Endothelial cell of umbilical vein (primary cell): ENCODE data around the gene PPIE. TPM values are rescaled to one million over a fixed set of nuclear protein-coding genes. Genes with fewer than 3 reads are reported as not detected.
A peak's percentile ranks its signal among the peaks of the same experiment; 100 is the strongest.

Experiments
- BruUV-seq: library from RNA; stranded (reverse); fragments of 400-500 nt; replicated peaks from 2 replicates; lab custom pipeline; 2021; lab: Mats Ljungman, UMichigan
- CTCF ChIA-PET: fragments of 300-600, 350-600 bp; sonication (Branson Sonifier 250); formaldehyde crosslinking; loops from one replicate; lab custom pipeline; 2021; ENCODE audit warnings: antibody characterized with exemption, inconsistent platforms; lab: Charles Lee
- POLR2A ChIA-PET: fragments of 300-600, 350-600 bp; sonication (Branson Sonifier 250); formaldehyde crosslinking; loops from one replicate; lab custom pipeline; 2021; ENCODE audit warnings: antibody characterized with exemption, inconsistent platforms; lab: Charles Lee
- DNase-seq: peaks from one replicate; pipeline ENCODE4 v3.0.0-alpha.2; 2011; ENCODE audit warnings: low read depth, low spot score
- FAIRE-seq: peaks from 2 replicates; lab custom pipeline; 2011; peaks lifted over from hg19 to GRCh38; lab: Jason Lieb, UNC
- H2AFZ ChIP-seq: 2 replicates; pipeline ENCODE4 v1.6.0; 2012; ENCODE audit warnings: low read depth, low read length, control low read depth, inconsistent platforms
- H3K27ac ChIP-seq: 2 replicates; pipeline ENCODE4 v1.5.1; 2011; ENCODE audit warnings: low read depth, mild to moderate bottlenecking, control low read depth, low read length, moderate library complexity; ENCODE audit not compliant: insufficient read depth
- H3K27me3 ChIP-seq, 2 experiments: 2 replicates each; pipeline versions ENCODE4 v1.6.0 to v1.6.1; 2011; ENCODE audit warnings: low read length in 2 of 2, mixed read lengths in 1 of 2; ENCODE audit not compliant: control insufficient read depth in 2 of 2, insufficient read depth in 2 of 2
- H3K36me3 ChIP-seq, 2 experiments: 2 replicates in 1 of 2; 3 replicates in 1 of 2; pipeline ENCODE4 v1.5.1; 2011; ENCODE audit warnings: low read length in 2 of 2, mild to moderate bottlenecking in 1 of 2, moderate library complexity in 1 of 2; ENCODE audit not compliant: control insufficient read depth in 2 of 2, insufficient read depth in 2 of 2; ENCODE audit errors: extremely low read depth in 1 of 2
- H3K4me1 ChIP-seq: 3 replicates; pipeline ENCODE4 v1.5.1; 2011; ENCODE audit warnings: mild to moderate bottlenecking, low read length; ENCODE audit not compliant: control insufficient read depth, insufficient read depth; ENCODE audit errors: extremely low read depth
- H3K4me2 ChIP-seq: 2 replicates; pipeline ENCODE4 v1.6.1; 2011; ENCODE audit warnings: low read length, control low read depth, mixed read lengths; ENCODE audit not compliant: insufficient read depth
- H3K4me3 ChIP-seq, 3 experiments: fragments of 200-600 bp in 1 of 3; sonication (generic), shearing (Covaris generic) in 1 of 3; replicated peaks in 1 of 3; 2 replicates each; pipeline ENCODE4 v1.5.1; 2011 to 2016; ENCODE audit warnings: control low read depth in 3 of 3, low read length in 3 of 3, mild to moderate bottlenecking in 2 of 3, inconsistent platforms in 1 of 3, low read depth in 1 of 3, moderate library complexity in 1 of 3; ENCODE audit not compliant: insufficient read depth in 1 of 3
- H3K79me2 ChIP-seq: 2 replicates; pipeline ENCODE4 v1.6.0; 2012; ENCODE audit warnings: low read length, inconsistent platforms; ENCODE audit not compliant: control insufficient read depth, insufficient read depth
- H3K9ac ChIP-seq: replicated peaks from 2 replicates; pipeline ENCODE3; 2011; ENCODE audit warnings: low read length, control low read depth; ENCODE audit not compliant: insufficient read depth; ENCODE audit errors: extremely low read depth
- H3K9me1 ChIP-seq: replicated peaks from 3 replicates; pipeline ENCODE4 v1.6.0; 2011; ENCODE audit warnings: mild to moderate bottlenecking, low read length; ENCODE audit not compliant: control insufficient read depth, insufficient read depth; ENCODE audit errors: extremely low read depth
- H3K9me3 ChIP-seq: replicated peaks from 2 replicates; pipeline ENCODE4 v1.5.1; 2012; ENCODE audit warnings: low read length, inconsistent platforms; ENCODE audit not compliant: control insufficient read depth, insufficient read depth
- H4K20me1 ChIP-seq: replicated peaks from 2 replicates; pipeline ENCODE3; 2011; ENCODE audit warnings: mild to moderate bottlenecking, low read length; ENCODE audit not compliant: control insufficient read depth, insufficient read depth; ENCODE audit errors: extremely low read depth
- EZH2 ChIP-seq: IDR thresholded peaks from 2 replicates; pipeline ENCODE4 v1.6.1; 2012; ENCODE audit warnings: borderline replicate concordance, low read depth, mild to moderate bottlenecking, moderate library complexity, low read length, inconsistent platforms; ENCODE audit not compliant: severe bottlenecking
- FOS ChIP-seq: IDR thresholded peaks from 2 replicates; pipeline ENCODE4 v1.6.1; 2011; ENCODE audit warnings: mild to moderate bottlenecking, low read length, moderate library complexity, borderline replicate concordance; ENCODE audit not compliant: insufficient read depth
- GATA2 ChIP-seq: IDR thresholded peaks from 2 replicates; pipeline ENCODE4 v1.7.0; 2011; ENCODE audit warnings: low read depth, mild to moderate bottlenecking, moderate library complexity, mixed read lengths, low read length; ENCODE audit not compliant: insufficient read length, insufficient read depth
- JUN ChIP-seq: IDR thresholded peaks from 2 replicates; pipeline ENCODE4 v1.6.1; 2011; ENCODE audit warnings: borderline replicate concordance, low read depth; ENCODE audit not compliant: insufficient read length, insufficient read depth
- MYC ChIP-seq: IDR thresholded peaks from one replicate; pipeline ENCODE4 v1.6.1; 2011; ENCODE audit warnings: mild to moderate bottlenecking, low read depth, low read length
- POLR2A ChIP-seq: IDR thresholded peaks from 2 replicates; pipeline ENCODE4 v1.6.1; 2012; ENCODE audit warnings: low read depth, mild to moderate bottlenecking, control low read depth, low read length
- POLR2AphosphoS5 ChIP-seq: IDR thresholded peaks from 2 replicates; pipeline ENCODE4 v1.6.1; 2012; ENCODE audit warnings: low read depth, mild to moderate bottlenecking, control low read depth, low read length, moderate library complexity; ENCODE audit not compliant: insufficient read depth
- dilution Hi-C: fragments of 300-500 bp; cut with MboI; formaldehyde crosslinking; loops from one replicate; pipeline ENCODE4 v1.15.0; 2019; ENCODE audit warnings: low sequenced_read_pairs; ENCODE audit not compliant: extremely low pct_ligation_motif_present
- intact Hi-C: fragments of 100-400 bp; cut with micrococcal nuclease; formaldehyde crosslinking; loops from one replicate; pipeline ENCODE4 v1.10.0; 2022
- polyA plus RNA-seq, 4 experiments: library from polyadenylated mRNA; depleted of rRNA in 3 of 4; stranded (reverse) in 3 of 4; unstranded in 1 of 4; fragments of >200 nt; gene quantifications; 2 replicates each; pipeline versions ENCODE4 v1.2.1 to v1.2.3, GENCODE V29; 2011 to 2012; ENCODE audit warnings: missing spikeins in 1 of 4
- total RNA-seq: library from RNA; stranded (reverse); gene quantifications from 2 replicates; pipeline ENCODE4 v1.2.3, GENCODE V29; 2021
- TF ChIP-seq, protein P1 (sequence below): IDR thresholded peaks from 2 replicates; pipeline ENCODE4 v1.6.1; 2011; ENCODE audit not compliant: insufficient read depth, insufficient read length
- TF ChIP-seq, protein P2 (sequence below), 2 donors: IDR thresholded peaks; 1 replicate in 1 of 2; 2 replicates in 1 of 2; pipeline ENCODE4 v1.5.1; 2011; ENCODE audit warnings: low read length in 2 of 2, mild to moderate bottlenecking in 2 of 2, moderate library complexity in 2 of 2, control low read depth in 1 of 2, inconsistent platforms in 1 of 2, low read depth in 1 of 2; ENCODE audit not compliant: insufficient read depth in 1 of 2; ENCODE audit errors: extremely low read depth in 1 of 2

The PPIE gene
- total and polyA plus RNA-seq, 2 donors (not counting 3 experiments of a cell fraction or from before 2014, with no cell fraction given), result 44.4 to 74.9 TPM

DNA sequence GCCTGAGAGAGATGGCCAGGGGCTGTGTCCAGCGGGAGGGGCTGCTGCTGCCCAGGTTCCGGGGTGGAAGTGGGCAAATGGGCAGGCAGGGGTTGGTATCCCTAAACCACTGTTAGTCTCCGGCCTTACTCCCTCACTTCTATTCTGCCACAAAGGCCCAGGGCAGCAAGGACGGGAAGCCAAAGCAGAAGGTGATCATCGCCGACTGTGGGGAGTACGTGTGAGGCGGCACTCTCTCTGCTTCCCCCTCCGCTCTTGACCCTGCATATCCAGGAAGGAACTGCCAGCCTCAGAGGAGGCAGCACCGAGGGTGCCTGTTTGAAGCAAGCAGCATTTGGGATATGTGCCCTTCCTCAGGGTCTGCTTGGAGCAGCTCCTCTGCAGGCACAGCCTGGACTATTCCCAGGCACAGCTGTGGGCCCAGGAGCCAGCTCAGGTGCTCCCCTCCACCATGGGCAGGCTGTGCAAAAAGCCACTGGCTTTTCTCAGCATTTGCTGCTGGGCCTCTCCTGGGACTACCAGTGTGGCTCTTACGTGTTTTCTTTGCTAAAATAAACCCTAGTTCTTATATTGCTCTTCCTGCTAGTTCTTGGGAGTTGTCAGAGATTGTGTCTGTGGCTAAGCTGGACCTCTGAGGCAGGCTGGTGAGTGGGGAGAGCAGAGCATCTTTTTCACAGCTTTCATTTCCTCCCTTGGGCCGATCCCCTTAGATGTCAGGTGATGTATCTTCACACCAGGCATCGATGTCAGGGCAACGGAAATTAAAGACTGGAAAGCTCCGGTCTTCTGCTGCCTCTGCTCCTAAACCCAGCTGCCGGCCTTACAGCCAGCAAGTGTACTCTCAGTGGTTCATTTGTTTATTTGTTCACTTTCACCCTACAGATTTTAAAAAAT, 14.7 kb downstream of the PPIE start:
- Histone ChIP-seq H3K27ac (no peak overlapping the region), H3K4me1 (no peaks in the 10 kb centered on the region), H3K9me3 (no peaks in the 10 kb centered on the region), H3K9me1 (no peaks in the 10 kb centered on the region), H4K20me1 (no peaks in the 10 kb centered on the region), H3K9ac (no peak overlapping the region), H3K36me3 (peaks cover 14 to 47% of the 10 kb centered on the region in 2 experiments), H3K4me2 (no peak overlapping the region), H3K27me3 (no peaks in the 10 kb centered on the region), H3K4me3 (no peak overlapping the region), H2AFZ (no peak overlapping the region), H3K79me2 (no peaks in the 10 kb centered on the region)
- CTCF ChIA-PET, result interaction anchor here (1.1 kb wide), 1 partner anchor 15 kb away, joined by 3 read pairs; the partner anchor contains the start of gene PPIE
- intact Hi-C loops (no loop called here), dilution Hi-C loops (no loop called here)
- DNase-seq (no peak), FAIRE-seq (no peak)
- TF ChIP-seq POLR2A, result no peak
- TF ChIP-seq, protein P1, sequence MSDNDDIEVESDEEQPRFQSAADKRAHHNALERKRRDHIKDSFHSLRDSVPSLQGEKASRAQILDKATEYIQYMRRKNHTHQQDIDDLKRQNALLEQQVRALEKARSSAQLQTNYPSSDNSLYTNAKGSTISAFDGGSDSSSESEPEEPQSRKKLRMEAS, result no peak
- TF ChIP-seq, protein P2, sequence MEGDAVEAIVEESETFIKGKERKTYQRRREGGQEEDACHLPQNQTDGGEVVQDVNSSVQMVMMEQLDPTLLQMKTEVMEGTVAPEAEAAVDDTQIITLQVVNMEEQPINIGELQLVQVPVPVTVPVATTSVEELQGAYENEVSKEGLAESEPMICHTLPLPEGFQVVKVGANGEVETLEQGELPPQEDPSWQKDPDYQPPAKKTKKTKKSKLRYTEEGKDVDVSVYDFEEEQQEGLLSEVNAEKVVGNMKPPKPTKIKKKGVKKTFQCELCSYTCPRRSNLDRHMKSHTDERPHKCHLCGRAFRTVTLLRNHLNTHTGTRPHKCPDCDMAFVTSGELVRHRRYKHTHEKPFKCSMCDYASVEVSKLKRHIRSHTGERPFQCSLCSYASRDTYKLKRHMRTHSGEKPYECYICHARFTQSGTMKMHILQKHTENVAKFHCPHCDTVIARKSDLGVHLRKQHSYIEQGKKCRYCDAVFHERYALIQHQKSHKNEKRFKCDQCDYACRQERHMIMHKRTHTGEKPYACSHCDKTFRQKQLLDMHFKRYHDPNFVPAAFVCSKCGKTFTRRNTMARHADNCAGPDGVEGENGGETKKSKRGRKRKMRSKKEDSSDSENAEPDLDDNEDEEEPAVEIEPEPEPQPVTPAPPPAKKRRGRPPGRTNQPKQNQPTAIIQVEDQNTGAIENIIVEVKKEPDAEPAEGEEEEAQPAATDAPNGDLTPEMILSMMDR (IDR thresholded peaks at IDR 0.05; ENCODE audit: extremely low read depth in 1 of 2, insufficient read depth in 1 of 2, low read depth in 1 of 2, low read length in 2 of 2), result no peak
- no peak for TF ChIP-seq POLR2AphosphoS5
- no peak for TF ChIP-seq MYC
- no peak for TF ChIP-seq GATA2
- no peak for TF ChIP-seq EZH2
- no peak for TF ChIP-seq FOS
- no peak for TF ChIP-seq JUN
- POLR2A ChIA-PET, result no interaction called here
- TSS peak; percentile 33 for BruUV-seq
